NCI-H2081 (cell line): ENCODE data around the gene RAD54L.
"Not testable (repeated sequence)": the region's sequence is repeated elsewhere in the genome, so short reads cannot be mapped to it uniquely, and the experiment has no call there.

ENCODE experiments used
- DNase-seq, 2 experiments: peaks; one replicate each; lab custom pipeline; 2025; lab: John Stamatoyannopoulos, UW

The RAD54L gene

DNA sequence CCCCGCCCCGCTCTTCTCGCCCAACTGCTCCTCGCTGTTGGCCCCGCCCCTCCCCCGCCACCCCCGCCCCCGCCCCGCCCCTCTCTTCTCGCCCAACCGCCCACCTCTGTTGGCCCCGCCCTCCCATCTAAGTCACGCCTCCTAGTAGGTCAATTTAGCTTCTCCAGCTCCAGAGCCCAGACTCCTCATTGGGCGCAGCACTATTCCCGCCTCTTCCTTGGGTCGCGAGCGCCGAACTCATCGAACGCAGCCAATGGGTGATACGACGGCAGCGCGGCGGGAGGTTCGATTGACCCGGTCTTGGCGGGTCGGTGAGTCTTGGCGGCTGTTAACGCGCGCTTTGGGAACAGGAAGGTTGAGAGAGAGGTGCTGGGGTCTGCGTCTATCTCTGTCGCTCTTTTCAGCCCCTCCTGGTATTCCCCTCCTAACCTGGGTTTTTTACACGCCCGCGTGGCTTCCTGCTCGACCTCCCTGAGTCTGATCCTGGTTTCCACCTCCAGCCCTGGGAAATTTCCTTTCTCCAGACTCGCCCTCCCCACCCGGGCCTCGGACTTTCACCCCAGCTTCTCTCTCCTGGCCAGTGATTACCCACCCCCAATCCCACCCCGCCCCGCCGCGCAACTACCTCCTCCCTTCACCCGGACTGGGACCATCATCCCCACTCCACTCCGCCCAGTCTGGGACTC lies at the start of gene RAD54L:
Gene RAD54L, plus strand, starts transcription at position 328 of the 686 bp plus-strand sequence. CDS start 643 bp downstream, outside the sequence.
- peak; percentile 99 for DNase-seq

DNA sequence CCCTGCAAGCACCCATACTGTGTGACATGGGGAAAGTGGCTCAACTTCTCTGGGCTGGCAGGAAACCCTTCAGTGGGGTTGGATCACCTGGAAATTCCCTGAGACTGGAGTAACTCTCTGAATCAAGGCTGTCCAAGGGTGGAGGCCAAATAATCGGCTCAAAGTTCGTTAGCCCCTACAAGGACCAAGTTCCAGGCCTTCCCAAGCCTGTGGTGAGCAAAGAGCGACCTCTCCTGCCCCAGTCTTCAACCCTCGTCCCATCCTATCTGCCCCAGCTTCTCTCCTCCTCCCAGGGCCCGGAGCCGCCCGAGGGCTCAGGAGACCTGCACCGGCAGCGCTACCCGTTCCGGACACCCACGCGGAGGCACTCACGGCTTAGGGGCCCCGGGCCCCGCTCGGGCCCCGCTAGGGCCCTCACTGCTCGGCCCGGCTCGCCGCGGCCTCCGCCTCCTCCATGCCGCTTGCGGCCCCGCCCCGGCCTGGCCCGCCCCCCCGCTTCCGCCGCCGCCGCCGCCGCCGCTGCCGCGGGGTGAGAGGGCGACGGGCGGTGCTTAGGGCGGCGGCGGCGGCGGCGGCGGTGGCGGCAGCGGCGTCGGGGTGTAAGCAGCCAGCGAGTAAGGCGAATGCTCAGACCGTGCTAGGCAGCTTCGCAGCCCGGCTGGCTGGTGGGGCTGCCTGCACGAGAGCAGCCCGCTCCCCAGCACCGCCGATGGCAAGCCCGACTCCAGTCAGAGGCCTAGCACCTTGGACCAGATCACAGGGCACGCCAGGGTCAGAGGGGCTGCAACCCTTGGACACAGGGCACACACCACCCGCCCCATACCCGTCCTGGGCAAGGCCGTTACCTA lies 49.4 kb upstream of the RAD54L start, which contains the start of gene POMGNT1:
Gene POMGNT1, minus strand, starts transcription at position 471 of the 848 bp plus-strand sequence. CDS start 613 bp downstream, outside the sequence.
- DNase-seq: peak; percentile 57 to 66

DNA sequence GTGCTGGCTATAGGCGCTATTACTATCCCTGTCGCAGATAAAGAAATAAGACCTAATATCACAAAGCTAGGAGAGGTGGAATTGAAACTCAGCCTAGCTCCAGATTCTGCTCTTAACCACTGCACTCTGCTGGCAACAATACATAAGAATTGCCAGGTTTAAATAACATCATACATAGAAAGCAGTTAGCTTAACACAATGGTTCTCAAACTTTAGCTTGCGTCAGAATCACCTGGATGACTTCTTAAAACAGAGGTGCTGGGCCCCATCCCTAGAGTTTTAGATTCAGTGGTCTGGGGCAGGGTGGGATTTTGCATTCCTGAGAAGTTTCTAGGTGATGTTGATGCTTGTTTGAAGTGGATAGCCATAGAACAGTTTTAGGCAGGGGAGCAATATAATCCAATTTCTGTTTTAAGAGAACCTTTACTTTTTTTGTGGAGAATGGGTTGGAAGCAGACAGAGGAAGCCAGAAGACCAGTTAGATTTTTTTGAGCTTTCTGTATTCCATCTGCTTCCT lies 48.3 kb upstream of the RAD54L start:
- no peak for DNase-seq

DNA sequence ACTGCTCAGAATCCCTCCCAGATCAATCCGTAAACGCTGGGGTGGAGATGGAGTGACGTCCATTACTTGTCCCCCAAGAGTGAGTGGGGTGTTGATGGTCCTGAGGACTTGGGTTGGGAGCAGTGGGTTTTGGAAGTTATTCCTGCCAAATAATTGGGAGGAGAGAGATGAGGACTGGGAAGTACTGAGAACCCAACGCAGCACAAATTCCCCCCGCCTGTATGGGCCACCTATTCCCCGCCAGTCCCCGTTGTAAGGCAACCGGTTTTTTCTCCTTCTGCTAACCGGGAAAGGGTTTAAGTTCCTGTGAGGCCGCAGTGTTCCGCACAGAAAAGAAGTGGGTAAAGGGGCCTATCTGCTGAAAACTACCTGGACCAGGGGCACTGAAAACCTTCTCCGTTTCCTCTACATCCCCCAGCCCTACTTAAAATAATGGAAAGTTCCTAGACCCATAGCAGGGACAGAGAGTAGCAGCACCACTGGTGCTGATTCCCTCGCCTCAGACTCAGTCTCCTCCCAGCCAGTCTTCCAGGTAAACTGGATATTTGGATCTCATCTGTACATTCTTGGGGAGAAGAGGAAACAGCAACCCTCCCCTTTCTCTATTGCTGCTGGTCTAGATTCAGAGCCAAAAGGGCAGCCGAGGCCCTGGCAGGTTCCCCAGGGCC lies 43.7 kb upstream of the RAD54L start:
- no peak for DNase-seq

DNA sequence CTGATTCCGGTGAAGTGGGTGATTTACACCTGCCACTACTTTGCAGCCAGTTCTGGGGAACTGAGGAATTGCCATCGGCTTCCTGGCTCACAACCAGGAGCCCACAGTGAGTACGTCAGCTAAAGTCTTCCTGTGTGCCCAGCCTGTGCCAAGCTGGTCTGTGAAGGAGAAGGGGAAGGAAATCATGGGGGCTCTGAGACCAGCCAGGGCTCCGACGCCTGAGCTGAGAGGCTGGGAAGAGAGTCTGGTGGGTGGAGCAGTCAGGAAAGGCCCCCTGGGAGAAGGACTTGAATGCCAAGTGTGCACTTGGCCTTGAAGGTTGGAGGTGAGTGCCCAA lies 43.2 kb upstream of the RAD54L start:
- DNase-seq: no peak

- DNase-seq: no peak
Measured at GRCh38 chr1:46205141-46205540, 42.4 kb upstream of the RAD54L start.

GRCh38 chr1:46205791-46206190 lies 41.8 kb upstream of the RAD54L start:
- no peak for DNase-seq

GRCh38 chr1:46206399-46206798 lies 41.2 kb upstream of the RAD54L start:
- no peak for DNase-seq

GRCh38 chr1:46210561-46210960 lies 37.0 kb upstream of the RAD54L start:
- DNase-seq: no peak

DNA sequence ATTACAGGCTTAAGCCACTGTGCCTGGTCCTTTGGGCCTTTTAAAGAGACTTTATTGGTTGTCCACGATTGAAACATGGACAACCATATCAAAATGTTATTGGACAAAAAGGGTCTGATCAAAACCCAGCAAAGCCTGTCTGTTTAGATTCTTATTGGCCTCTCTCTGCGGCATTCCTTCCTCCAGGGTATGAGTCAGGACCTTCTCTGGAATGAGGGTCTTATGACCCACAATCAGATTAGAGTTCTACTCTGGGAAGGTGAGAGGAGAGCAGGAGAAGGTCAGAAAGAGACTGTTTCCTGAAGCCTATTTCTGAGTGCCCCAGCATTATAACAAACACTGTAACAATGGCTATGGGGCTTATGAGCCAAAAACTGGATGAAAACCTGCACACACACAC lies 36.5 kb upstream of the RAD54L start:
- no peak for DNase-seq

DNA sequence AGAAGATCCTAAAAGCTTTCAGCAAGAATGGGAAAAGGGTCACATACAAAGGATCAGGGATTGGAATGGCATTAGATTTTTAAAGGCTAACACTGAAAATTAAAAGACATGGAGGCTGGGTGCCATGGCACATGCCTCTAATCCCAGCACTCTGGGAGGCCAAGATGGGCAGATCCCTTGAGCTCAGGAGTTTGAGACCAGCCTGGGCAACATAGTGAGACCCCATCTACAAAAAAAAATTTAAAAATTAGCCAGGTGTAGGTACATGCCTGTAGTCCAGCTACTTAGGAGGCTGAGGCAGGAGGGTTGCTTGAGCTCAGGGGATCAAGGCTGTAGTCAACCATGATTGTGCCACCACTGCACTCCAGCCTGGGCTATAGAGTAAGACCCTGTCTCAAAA lies 32.1 kb upstream of the RAD54L start:
- no peak for DNase-seq

DNA sequence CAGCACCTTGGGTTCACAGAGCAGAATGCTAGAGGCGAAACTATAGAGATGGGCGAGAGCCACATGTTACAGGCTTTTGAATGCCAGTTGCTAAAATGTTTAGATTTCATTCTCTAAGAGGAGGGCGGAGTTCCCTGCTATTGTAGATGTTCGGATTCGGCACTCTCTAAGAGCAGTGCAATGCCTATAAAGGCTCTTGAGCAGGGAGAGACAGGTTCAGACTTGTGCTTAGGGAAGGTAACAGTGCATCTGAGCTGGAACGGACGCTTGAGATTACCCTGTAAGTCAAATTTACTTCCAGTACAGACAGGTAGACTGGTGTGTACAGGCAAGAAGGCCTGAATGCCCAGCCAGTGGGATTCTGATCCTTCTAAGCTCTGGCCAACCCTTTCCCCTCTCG lies 29.1 kb upstream of the RAD54L start:
- DNase-seq: no peak

DNA sequence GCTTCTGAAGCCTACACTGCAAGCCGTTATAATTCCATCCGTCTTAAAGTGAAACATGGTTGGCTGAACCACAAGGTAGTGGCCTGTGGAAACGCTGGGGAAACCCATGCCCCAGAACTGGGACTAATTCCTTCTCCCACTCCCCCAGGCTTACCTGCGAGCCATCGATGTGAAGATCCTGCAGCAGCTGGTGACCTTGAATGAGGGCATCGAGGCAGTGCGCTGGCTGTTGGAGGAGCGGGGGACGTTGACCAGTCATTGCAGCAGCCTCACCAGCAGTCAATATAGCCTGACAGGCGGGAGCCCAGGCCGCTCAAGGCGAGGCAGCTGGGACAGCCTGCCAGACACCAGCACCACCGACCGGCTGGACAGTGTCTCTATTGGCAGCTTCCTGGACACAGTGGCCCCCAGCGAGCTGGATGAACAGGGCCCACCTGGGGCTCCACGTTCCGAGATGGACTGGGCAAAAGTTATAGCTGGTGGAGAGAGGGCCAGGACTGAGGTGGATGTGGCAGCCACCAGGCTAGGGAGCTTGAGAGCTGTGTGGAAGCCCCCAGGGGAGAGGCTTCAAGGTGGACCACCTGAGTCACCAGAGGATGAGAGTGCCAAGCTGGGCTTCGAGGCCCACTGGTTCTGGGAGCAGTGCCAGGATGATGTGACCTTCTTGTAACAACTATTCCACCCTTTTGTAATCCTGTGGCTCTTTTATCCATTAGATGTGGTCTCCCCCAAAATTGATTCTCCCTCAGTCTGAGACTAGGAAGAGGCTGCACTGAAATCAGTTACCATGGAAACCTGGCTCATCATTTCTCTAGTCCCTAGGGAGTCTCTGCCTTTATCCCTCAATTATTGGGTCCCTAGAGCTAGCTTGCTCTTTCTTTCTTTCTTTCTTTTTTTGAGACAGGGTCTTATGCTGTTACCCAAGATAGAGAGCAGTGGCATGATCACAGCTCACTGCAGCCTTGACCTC lies 27.7 kb upstream of the RAD54L start:
- no peak for DNase-seq

GRCh38 chr1:46220808-46221207 lies 26.8 kb upstream of the RAD54L start:
- no peak for DNase-seq

DNA sequence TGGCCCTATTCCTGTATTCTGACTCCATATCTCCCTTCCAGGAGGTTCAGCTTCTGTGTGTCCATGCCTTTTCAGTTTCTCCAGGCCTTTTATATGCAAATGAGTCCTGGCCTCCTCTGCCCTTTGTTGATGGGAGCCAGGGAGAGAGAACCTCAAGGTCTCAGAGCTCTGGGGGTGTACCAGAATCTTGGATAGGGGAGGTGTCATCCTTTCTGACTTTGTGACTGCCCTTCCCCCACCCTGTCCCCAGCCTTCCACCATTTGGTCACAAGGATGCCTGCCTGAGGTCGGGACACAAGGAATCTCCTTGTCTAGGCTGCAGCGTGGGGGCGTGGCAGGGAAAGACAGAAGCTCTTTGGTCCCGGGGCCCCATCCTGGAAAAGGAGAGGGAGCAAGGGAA lies 25.8 kb upstream of the RAD54L start:
- DNase-seq: no peak

GRCh38 chr1:46223055-46223454 lies 24.5 kb upstream of the RAD54L start:
- not testable (repeated sequence) for DNase-seq

DNA sequence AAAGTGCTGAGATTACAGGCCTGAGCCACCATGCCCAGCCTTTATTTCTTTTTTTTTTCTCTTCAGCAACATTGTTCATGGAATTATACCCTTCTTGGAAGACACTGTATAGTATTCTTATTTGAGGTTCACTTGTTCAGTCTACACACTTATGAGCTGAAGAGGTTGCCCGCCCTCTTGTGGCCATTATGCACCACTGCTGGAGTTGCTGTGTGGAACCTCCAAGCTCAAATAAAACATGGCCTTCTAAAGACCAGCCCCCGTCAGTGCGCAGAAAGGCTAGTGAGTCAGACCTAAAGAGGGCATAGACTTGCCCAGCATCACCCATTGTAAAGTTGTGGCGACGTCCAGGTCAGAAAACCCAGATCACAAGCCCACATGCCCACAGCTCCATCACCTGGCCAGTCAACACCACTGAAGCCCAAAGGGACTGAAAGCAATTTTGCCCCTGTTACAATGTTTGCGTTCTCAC lies 24.1 kb upstream of the RAD54L start:
- DNase-seq: peak; percentile 80 to 82

DNA sequence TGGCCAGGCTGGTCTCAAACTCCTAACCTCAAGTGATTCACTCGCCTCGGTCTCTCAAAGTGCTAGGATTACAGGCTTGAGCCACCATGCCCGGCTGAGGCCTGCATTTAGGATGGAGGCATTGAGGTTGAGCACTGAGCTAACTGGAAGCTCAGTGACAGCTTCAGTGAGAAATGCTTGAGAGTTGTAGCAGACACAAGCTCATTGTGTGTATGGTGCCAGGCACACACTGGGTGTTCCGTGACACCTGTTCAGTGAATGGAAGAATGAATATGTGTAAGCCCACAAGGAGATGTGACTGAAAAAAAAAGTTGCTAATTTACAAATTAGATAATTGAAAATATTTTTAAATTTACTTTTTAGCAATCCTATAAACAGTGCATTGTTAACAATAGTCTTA lies 22.6 kb upstream of the RAD54L start:
- no peak for DNase-seq

- DNase-seq: not testable (repeated sequence)
Measured at GRCh38 chr1:46231231-46231630, 16.3 kb upstream of the RAD54L start.

- no peak for DNase-seq
Measured at GRCh38 chr1:46236882-46237281, 10.7 kb upstream of the RAD54L start.

- not testable (repeated sequence) for DNase-seq
Measured at GRCh38 chr1:46238865-46239264, 8.7 kb upstream of the RAD54L start.
